ENCODE data around the gene MGAT3. TPM values are rescaled to one million over a fixed set of nuclear protein-coding genes. Genes with fewer than 3 reads are reported as not detected.

MGAT3 gene
- total RNA-seq, 2 experiments from 2014 or later: 16.3 to 44.3 TPM

GRCh38 chr22:39528080-39528661 lies 71.4 kb downstream of the MGAT3 start:
- Histone ChIP-seq H2AFZ (ENCODE audit: low read length) (no peak overlapping the region), H3K9me3 (ENCODE audit: low read length) (no peaks in the 10 kb centered on the region), H3K4me1 (ENCODE audit: insufficient read depth, low read length, poor library complexity, severe bottlenecking) (peaks cover 88% of the 10 kb centered on the region), H3K79me2 (ENCODE audit: insufficient read depth, low read depth, low read length) (peaks cover 38% of the 10 kb centered on the region), H3K4me3 (ENCODE audit: low read depth, low read length, poor library complexity, severe bottlenecking) (peak overlapping the region; percentile 97), H3K36me3 (ENCODE audit: insufficient read depth, low read length) (peaks cover 70% of the 10 kb centered on the region), H4K20me1 (ENCODE audit: insufficient read depth, low read length) (peaks cover 5% of the 10 kb centered on the region; the same call in 1 of the 2 replicates), H3K4me2 (ENCODE audit: low read length) (peak overlapping the region; percentile 81), H3K9me2 (ENCODE audit: insufficient read depth, low read length) (no peaks in the 10 kb centered on the region), H3K27ac (ENCODE audit: low read depth, low read length, poor library complexity, severe bottlenecking) (peak overlapping the region; percentile 95)
- POLR2A ChIA-PET: interaction anchor here (1.1 to 1.7 kb wide), 5 partner anchors 8 to 179 kb away, joined by 3 to 14 read pairs (median 4); partner anchors contain the start of genes ATF4 and MIEF1
- TF ChIP-seq EZH2phosphoT487 (IDR thresholded peaks at IDR 0.05; ENCODE audit: borderline replicate concordance, low read depth, low read length): no peak
- no peak for TF ChIP-seq CTCF (conservative IDR thresholded peaks at IDR 0.05; ENCODE audit: low read length)
- intact Hi-C loops (cut with micrococcal nuclease; ENCODE audit: unreplicated experiment): loop anchor here (2.0 to 5.0 kb wide), 6 partner anchors 81 to 376 kb away; partner anchors contain the start of genes CBX7, RPL3 and TAB1
- CTCF ChIA-PET (ENCODE audit: unreplicated experiment): interaction anchor here (1.0 to 3.2 kb wide), 6 partner anchors 8 to 184 kb away, joined by 3 to 17 read pairs (median 4); partner anchors contain the start of gene ATF4
- no peak for DNase-seq (ENCODE audit: low spot score)
- no TSS peak for BruUV-seq (replicated peaks)

- intact Hi-C loops (cut with micrococcal nuclease; ENCODE audit: unreplicated experiment): loop anchor here (1.0 to 5.0 kb wide), 7 partner anchors 36 to 377 kb away; partner anchors contain the start of genes CBX7, RPL3 and TAB1
- Histone ChIP-seq H4K20me1 (ENCODE audit: insufficient read depth, low read length) (peaks cover 3% of the 10 kb centered on the region; the same call in 1 of the 2 replicates), H3K4me2 (ENCODE audit: low read length) (peak overlapping the region; percentile 81), H3K4me1 (ENCODE audit: insufficient read depth, low read length, poor library complexity, severe bottlenecking) (peaks cover 87% of the 10 kb centered on the region), H3K9me2 (ENCODE audit: insufficient read depth, low read length) (no peaks in the 10 kb centered on the region), H3K9me3 (ENCODE audit: low read length) (no peaks in the 10 kb centered on the region), H3K4me3 (ENCODE audit: low read depth, low read length, poor library complexity, severe bottlenecking) (peak overlapping the region; percentile 97), H3K36me3 (ENCODE audit: insufficient read depth, low read length) (peaks cover 63% of the 10 kb centered on the region), H3K79me2 (ENCODE audit: insufficient read depth, low read depth, low read length) (peaks cover 32% of the 10 kb centered on the region), H3K27ac (ENCODE audit: low read depth, low read length, poor library complexity, severe bottlenecking) (peak overlapping the region; percentile 95), H2AFZ (ENCODE audit: low read length) (no peak overlapping the region)
- ChIA-PET CTCF (ENCODE audit: unreplicated experiment) (interaction anchor here (0.6 to 3.2 kb wide), 10 partner anchors 9 to 358 kb away, joined by 3 to 17 read pairs (median 4); partner anchors contain the start of gene ATF4), POLR2A (interaction anchor here (0.6 to 1.7 kb wide), 7 partner anchors 9 to 515 kb away, joined by 3 to 14 read pairs (median 4); partner anchors contain the start of genes ATF4 and MIEF1)
- DNase-seq (ENCODE audit: low spot score): peak; percentile 96
- BruUV-seq (replicated peaks): TSS peak; percentile 69
- TF ChIP-seq EZH2phosphoT487 (IDR thresholded peaks at IDR 0.05; ENCODE audit: borderline replicate concordance, low read depth, low read length) (no peak), CTCF (conservative IDR thresholded peaks at IDR 0.05; ENCODE audit: low read length) (peak; percentile 97)
Measured at GRCh38 chr22:39528681-39529486, 72.1 kb downstream of the MGAT3 start.

Data from OCI-LY7 (cell line).